Left ventricle myocardium superior (tissue), 1 donor: ENCODE data around the gene YWHAG. TPM values are rescaled to one million over a fixed set of nuclear protein-coding genes. Genes with fewer than 3 reads are reported as not detected.
"Not testable (repeated sequence)": the region's sequence is repeated elsewhere in the genome, so short reads cannot be mapped to it uniquely, and the experiment has no call there.

Experiments used
- ATAC-seq: fragments of 200-7000 bp; cut with Tn5 transposase; one replicate; pipeline ENCODE4 v1.9.1; 2020; ENCODE audit warnings: mild to moderate bottlenecking, moderate library complexity
- DNase-seq: peaks from one replicate; pipeline ENCODE4 v3.0.0-alpha.2; 2020
- intact Hi-C: fragments of 100-400 bp; cut with micrococcal nuclease; formaldehyde crosslinking; loops from one replicate; pipeline ENCODE4 v1.11.0; 2022
- total RNA-seq: library from RNA; stranded (reverse); fragmentation: NEBNext Ultra II Directional; extraction: Animal tissue kit (Norgen Biotek cat#: 25700); gene quantifications from one replicate; pipeline ENCODE4 v1.2.1, GENCODE V29; 2021
- donor health status: DM: no; HTN: yes; CAD: no; lungs with severe emphysema.

The YWHAG gene
- total RNA-seq, 1 donor from 2014 or later: 238 TPM

DNA sequence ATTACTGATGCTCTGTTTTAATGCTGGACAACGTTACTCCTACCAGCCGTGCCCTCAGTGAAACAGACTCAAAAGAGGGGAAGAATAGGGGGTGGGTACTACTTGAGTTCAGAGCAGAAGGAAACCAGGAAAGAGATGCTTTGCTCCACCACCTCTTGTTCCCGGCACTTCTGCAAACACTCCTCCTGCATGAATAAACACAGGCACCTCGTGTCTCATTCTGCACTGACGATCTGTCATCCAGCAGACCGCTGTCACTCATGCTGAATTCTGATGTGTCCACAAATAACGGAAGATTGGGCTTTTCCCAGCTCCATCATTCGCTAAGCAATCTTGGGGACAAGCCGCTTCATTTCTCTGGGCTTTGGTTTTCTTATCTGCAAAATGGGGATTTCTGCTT, 26.7 kb downstream of the YWHAG start:
- DNase-seq: no peak
- ATAC-seq: no peak
- intact Hi-C loops: no loop called here

DNA sequence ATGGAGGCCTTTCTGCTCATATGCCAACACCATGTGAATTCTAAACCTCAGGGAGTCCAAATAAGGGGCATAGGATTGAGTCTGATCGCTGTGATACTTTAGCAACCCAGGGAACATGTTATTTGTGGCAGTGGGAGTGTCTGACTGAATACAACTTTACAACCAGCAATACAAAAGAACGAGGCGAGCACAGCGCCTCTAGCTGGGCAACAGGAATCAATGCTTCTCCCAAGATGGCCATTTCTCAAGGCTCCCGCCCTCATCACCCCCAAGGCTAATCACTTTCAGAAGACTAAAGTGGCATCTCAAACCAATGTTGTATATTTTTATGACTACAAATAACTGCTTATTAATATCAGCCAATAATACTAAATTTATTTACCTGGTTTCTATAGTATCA, 28.1 kb downstream of the YWHAG start:
- ATAC-seq: no peak
- intact Hi-C loops: no loop called here
- DNase-seq: no peak

DNA sequence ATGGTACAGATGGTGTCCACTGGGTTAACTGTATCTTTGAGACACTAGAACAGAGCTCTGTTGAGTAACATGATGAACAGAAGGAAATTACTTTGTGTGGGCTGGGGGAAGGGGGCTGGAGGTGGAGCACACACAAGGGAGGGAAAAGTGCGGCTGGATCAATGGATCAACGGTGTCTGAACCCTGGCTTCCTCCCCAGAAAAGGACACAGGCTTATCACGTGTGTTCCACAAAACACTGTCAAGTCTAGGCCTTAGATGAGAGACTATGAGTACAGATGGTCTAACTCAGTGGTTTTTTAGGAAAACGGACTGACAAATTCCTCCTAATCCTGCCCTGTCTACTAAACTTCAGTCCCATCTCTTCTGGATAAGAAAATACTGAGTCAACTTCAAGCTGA, 28.5 kb downstream of the YWHAG start:
- intact Hi-C loops: no loop called here
- DNase-seq: no peak

DNA sequence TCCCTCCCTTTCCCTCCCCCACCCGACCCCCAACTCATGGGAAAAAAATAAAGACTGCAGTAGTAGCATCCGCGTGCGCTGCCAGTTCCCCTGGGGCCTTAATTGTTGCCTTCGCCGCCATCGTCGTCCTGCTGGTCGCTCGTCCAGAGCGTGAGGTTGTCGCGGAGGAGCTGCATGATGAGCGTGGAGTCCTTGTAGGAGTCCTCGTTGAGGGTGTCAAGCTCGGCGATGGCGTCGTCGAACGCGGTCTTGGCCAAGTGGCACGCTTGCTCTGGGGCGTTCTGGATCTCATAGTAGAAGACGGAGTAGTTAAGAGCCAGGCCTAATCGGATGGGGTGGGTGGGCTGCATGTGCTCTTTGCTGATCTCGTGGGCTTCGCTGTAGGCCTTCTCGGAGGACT, 29.3 kb downstream of the YWHAG start:
- ATAC-seq (no peak), DNase-seq (no peak)
- intact Hi-C loops: no loop called here

More for the DNA sequence above, 28.5 kb downstream of the YWHAG start:
- ATAC-seq: no peak

DNA sequence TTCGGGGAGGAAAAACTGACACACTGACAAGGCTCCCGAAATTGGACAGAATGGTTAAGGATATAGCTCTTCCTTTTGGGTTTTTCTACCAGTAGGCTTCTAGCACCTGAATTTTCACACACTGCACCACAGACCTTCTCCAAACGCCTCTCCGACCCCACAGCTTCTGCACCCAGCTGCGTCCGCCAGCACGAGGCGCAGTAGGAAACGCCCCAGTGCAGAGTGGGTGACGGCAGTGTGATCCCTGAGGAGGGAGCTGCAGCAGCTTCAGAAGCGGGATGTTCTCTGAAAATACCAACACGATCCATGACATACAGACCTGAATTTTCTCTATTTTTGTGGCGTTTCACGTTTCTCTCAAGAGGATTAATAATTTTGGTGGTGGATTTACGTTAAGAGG, 30.4 kb downstream of the YWHAG start:
- no peak for DNase-seq
- ATAC-seq: no peak
- intact Hi-C loops: no loop called here

DNA sequence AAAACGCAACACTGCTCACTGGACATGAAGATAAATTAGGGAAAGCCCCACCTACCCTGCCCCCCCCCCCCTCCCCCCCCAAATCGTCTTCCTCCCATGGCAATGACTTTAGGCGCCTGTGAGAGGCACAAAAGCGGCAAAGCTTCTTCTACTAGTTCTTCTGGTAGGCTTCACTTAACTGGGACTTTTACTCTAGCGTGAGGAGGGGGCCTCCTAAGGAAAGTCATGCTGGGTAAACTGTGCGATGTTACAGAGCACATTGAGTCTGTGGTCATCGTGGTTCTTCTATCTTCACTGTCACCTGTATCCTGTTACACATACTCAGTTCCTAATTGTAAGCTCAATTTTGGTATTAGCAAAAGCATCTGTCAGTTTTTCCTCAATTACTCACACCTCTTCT, 31.2 kb downstream of the YWHAG start:
- DNase-seq (no peak), ATAC-seq (no peak)
- intact Hi-C loops: no loop called here

DNA sequence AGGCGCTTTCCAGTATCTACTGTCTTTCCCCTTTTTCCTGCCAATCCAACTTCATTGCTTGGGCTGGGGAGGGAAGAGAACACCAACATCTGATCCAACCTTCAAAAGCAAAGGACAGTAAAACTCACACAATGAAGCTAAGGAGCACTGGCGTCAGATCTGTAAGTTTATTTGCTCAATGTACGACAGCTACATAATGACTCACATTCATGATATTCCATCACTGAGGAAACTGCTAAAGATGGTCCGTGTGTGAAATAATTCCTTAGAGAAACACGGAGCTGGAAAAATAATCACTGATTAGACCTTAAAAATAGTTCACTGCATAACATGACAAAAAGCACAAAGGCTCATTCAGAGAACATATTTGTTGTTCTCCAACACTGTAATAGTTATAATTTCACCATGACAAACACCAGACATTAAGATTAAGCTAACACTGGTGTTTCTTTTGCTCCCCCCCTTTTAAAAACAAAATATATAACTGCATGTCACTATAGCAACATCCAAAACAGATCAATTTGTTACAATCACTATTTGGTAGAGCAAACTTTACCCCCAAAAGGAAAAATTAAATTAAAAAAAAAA, 32.1 kb downstream of the YWHAG start:
- DNase-seq (no peak), ATAC-seq (no peak)
- intact Hi-C loops: no loop called here

DNA sequence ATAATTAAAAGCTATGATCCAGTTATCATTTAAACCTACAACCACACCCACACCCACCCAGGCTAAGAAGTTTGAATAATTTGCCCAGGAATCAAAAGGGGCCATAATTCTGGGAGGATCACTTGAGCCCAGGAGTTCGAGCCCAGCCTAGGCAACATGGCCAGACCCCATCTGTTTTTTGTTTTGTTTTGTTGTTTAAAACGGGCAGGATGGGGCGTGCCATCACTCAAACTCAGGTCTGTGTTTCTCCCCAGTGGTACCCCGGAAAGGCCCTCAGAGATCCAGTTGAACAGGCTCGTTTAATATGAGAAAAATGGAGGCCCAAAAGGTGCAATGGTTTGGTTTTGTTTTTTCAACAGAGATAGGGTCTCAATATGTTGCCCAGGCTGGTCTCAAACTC, 33.0 kb downstream of the YWHAG start:
- no peak for ATAC-seq
- DNase-seq: no peak
- intact Hi-C loops: no loop called here

DNA sequence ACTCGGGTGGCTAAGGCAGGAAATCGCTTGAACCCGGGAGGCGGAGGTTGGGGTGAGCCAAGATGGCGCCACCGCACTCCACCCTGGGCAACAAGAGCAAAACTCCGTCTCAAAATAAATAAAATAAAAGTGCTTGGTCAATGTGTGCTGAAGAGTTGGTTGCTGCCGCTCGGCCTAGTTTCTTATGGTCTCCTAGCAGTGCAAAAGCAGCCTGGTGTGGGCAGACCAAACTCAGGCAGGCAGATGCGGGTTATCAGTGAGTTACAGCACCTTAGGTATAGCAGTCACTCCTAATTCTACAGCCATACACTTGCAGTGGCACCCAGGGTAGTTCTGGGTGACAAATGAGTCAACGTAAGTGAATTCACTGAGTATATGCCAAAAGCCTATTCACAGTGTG, 33.7 kb downstream of the YWHAG start:
- ATAC-seq (no peak), DNase-seq (no peak)
- intact Hi-C loops: no loop called here

DNA sequence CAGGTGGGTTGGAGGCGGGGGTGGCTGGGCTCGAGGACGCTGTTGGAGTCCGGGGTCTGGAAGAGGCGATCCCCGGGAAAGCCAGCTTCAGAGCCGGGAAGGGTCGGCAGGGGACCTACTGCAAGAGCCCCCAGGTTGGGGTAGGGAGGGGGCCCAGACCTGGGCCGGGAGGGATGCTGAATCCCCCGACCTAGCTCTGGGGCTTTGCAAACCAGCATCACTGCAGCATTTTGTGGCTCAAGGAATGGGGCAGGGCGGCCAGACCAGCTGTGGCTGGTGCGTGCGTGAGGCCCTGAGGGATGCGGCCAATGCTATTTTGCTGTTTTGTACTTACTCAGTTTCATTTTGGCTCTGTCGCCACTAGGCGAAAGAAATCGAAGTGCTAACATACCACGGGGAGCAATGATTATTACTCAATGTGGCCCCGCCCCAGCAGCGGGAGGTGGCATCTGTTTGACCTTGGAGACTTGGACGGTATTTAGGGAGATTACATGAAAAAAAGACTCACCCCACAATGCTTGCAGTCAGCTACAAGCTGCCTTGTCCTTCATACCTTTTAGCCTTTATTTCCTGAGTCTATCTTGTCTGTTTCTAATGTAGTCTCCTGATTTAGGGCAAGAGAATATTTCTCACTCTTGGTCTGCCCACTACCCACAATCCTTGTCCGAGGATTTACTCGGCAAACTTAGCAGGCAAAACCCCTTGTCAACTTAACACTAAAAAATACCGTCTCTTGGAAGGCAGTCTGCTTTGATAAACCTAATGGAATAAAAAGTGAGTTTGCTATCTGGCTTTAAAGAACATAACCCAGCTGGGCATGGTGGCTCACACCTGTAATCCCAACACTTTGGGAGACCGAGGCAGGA, 40.1 kb downstream of the YWHAG start:
- intact Hi-C loops: no loop called here
- DNase-seq (peak; percentile 82), ATAC-seq (peak; percentile 60)

DNA sequence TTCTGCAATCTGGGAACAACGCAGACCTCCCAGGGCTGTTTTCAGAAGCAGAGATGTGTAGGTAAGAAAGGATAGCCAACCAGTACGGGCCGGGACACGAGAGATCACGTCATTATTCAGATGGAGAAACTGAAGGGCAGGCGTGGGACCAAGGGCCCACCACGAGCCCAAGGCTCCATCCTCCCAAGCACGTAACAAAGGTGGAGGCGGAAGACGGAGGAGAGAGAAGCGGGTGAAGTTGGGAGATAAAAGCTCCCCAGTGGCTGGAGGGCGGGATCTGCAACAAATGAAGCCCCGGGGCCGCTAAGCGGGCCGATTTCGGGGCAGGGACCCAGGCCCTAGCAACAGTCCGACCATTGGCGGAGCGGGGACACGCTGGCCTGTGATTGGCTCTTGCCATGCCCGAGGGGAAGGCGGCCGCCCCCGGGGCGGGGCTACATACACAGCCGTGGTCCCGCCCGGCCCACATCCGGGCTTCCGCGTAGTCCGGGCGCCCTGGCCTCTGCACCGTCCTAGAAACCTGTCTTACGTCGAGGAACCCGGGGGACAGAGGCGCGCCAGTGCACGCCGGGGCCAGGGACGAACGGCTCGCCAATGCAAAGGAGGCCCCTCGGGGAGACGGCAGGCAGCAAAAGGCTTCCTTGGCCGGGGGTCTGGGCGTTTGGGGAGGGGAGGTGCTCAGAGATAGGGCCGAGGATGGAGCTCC, 40.9 kb downstream of the YWHAG start:
- DNase-seq: peak; percentile 100
- ATAC-seq: peak; percentile 91
- intact Hi-C loops: no loop called here

DNA sequence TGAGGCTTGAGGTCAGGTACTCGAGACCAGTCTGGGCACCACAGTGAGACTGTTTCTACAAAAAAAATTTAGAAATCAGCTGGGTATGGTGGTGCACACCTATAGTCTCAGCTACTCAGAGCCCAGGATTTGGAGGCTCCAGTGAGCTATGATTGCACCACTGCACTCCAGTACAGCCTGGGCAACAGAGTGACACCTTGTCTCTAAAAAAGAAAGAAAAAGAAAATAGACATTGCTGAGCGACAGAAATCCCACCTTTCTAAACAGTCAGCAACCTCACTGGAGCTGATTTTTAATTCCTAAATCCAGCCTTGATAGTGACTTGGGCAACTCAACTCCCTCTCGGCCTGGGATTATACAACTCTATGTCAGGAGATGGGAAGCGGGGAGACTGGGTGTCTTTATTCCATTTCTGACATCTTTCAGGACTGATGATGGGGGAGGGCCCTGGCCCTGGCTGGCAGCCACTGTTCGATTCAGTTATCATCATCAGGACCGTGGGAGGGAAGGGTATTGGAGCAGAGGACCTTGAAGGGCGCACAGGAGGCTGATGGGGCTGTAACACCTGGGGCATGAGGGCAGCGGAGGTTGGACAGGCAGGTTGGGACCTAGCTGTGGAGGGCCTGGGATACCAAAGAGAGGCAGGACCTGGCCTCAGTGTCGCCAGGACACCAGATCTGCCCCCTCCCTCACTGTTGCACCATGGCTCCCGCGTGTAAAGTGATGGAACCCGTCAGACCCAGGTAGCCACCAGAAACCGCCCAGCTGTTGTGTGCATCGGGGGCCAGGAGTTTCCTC, 41.6 kb downstream of the YWHAG start:
- ATAC-seq (no peak), DNase-seq (no peak)
- intact Hi-C loops: no loop called here

DNA sequence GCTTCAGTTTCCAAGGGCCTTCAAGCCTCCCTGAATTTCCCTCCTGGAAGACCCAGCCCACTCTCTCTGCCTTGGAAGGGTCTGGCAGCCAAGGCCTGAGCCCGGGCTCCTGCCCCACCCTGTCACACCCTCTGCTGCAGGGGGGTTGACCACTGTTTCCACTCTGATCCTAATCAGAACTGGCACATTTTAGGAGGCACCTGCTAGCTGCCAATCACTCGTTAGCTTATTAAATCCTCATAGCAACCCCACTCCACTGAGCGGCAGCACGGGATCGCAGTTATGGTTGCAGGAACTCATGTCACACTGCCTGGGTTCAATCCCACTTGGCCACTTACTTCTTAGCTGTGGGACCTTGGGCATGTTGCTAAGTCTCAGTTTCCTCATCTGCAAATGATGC, 43.4 kb downstream of the YWHAG start:
- DNase-seq: no peak
- intact Hi-C loops: loop anchor here (2.0 kb wide), 1 partner anchor 25 kb away; no protein-coding TSS in a partner anchor
- no peak for ATAC-seq

DNA sequence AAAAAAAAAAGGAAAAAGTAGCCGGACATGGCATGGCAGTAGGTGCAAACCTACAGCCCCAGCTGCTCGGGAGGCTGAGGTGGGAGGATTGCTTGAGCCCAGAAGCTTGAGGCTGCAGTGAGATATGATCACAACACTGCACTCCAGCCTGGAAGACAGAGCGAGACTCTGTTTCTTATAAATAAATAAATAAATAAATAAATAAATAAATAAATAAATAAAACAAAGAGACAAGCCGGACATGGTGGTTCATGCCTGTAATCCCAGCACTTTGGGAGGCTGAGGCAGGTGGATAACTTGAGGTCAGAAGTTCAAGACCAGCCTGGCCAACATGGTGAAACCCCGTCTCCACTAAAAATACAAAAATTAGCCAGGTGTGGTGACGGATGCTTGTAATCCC, 44.1 kb downstream of the YWHAG start:
- not testable (repeated sequence) for ATAC-seq, DNase-seq
- intact Hi-C loops: loop anchor here (2.0 kb wide), 1 partner anchor 24 kb away; no protein-coding TSS in a partner anchor

DNA sequence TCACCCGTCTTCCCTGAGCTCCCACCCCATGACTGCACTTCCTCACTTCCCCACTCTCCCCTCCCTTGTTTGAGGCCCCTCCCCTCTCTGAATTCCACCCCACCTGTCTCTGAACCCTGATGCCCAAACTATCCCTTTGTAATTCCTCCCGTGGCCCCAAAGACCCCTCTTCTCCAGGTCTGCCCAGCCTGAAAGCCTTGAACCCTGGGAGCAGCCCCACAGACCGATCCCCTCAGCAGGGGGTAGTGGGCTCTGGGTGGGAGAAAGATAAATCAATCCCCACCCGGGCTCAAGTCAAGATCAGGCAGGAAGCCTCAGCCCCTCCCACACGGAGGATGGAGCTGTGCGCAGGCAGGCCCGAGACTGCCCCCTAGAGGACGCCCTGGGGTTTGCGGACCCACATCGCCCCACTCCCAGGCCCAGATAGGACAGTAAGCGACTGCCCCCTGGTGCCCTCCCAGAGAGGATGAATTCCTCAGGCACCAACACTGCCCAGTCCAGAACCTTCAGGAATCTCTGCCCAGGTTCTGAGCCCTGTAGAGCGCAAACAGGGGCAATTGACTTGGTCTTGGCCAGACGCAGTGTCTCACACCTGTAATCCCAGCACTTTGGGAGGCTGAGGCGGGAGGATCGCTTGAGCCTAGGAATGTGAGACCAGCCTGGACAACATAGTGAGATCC, 44.6 kb downstream of the YWHAG start:
- ATAC-seq (peak; percentile 56), DNase-seq (peak; percentile 98)
- intact Hi-C loops: loop anchor here (2.0 kb wide), 1 partner anchor 23 kb away; no protein-coding TSS in a partner anchor

DNA sequence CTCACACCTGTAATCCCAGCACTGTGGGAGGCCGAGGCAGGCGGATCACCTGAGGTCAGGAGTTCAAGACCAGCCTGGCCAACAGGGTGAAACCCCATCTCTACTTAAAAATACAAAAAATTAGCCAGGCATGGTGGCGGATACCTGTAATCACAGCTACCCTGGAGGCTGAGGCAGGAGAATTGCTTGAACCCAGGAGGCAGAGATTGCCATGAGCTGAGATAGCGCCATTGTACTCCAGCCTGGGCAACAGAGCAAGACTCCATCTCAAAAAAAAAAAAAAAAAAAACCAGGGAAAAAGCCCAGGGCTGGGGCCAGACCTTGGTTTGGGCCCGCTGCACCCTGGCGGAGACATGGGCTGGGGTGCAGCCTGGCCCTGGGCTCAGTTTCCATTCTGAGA, 47.0 kb downstream of the YWHAG start:
- ATAC-seq, DNase-seq, intact Hi-C loops: not testable (repeated sequence)

DNA sequence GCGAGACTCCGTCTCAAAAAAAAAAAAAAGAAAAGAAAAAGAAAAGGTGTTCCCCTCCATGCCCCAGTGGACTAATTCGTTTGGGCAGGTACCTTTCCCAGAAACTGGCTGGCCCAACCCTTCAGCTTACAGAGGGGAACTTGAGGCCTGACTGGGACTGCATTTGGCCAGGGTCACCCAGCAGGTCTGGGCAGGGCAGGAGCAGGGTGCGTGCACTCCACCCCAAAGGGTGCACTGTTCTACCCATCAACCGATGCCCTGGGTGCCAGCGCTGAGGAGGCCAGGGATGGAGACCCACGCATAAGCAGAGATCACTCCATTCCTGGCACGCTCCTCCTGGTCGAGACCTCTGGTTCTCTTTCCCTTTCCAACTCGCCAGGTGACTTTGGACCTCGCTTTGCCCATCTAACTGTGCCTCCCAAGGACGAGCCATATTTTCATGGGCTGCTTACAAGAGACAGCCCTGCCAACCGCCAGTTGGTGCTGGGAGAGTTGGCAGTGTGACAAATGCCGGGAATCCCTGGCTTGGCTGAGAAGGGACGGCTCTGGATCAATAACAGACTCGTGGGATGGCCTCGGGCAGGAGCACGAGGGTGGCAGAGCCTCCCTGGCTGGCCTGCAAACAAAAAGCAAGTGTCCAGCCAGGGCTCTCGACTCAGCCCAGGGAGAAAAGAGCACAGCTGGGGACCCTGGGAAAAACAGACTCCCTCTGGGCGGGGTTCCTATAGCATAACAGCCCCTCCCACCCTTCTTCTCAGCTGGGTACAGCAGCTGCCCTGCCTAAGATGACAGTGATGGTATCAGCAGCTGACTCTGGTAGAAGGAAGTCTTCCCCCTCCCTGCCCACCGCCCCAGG, 48.5 kb downstream of the YWHAG start:
- DNase-seq: no peak
- ATAC-seq: no peak
- intact Hi-C loops: no loop called here
